Upper lobe of left lung (tissue), 6 donors: Measurements from ENCODE around the gene SLC9A8. TPM values are rescaled to one million over a fixed set of nuclear protein-coding genes. Genes with fewer than 3 reads are reported as not detected.
A peak's percentile ranks its signal among the peaks of the same experiment; 100 is the strongest.

Experiments used
- ATAC-seq, 2 donors: fragments of 200-7000 bp; cut with Tn5 transposase; one replicate each; pipeline ENCODE4 v1.9.1; 2022; ENCODE audit warnings: mild to moderate bottlenecking in 2 of 2, moderate library complexity in 2 of 2; ENCODE audit not compliant: low FRiP score in 2 of 2
- DNase-seq, 2 donors: peaks; one replicate each; pipeline ENCODE4 v3.0.0-alpha.2; 2019 to 2020
- H3K27ac ChIP-seq, 4 donors: fragments of 200-600 bp; sonication (generic); one replicate each; pipeline ENCODE4 v1.5.1; 2016 to 2019
- H3K27me3 ChIP-seq, 4 donors: fragments of 200-600 bp; sonication (generic); one replicate each; pipeline ENCODE4 v1.5.1; 2017 to 2019
- H3K36me3 ChIP-seq, 4 donors: fragments of 200-600 bp; sonication (generic); one replicate each; pipeline ENCODE4 v1.5.1; 2016 to 2019
- H3K4me1 ChIP-seq, 4 donors: fragments of 200-600 bp; sonication (generic); one replicate each; pipeline ENCODE4 v1.5.1; 2018 to 2019
- H3K4me3 ChIP-seq, 4 donors: fragments of 200-600 bp; sonication (generic); one replicate each; pipeline ENCODE4 v1.5.1; 2017 to 2019; ENCODE audit warnings: mild to moderate bottlenecking in 2 of 4, moderate library complexity in 1 of 4
- H3K9me3 ChIP-seq, 4 donors: fragments of 200-600 bp; sonication (generic); one replicate each; pipeline ENCODE4 v1.5.1; 2018 to 2019
- EP300 ChIP-seq, 4 donors: sonication (generic); formaldehyde crosslinking; IDR thresholded peaks; one replicate each; pipeline ENCODE4 v1.5.1; 2017; ENCODE audit warnings: antibody characterized with exemption in 4 of 4, control low read depth in 2 of 4
- POLR2A ChIP-seq, 4 donors: fragments of 450-650 bp; IDR thresholded peaks; one replicate each; pipeline ENCODE4 v1.5.1; 2016 to 2017; ENCODE audit warnings: antibody characterized with exemption in 4 of 4, mild to moderate bottlenecking in 2 of 4
- POLR2AphosphoS5 ChIP-seq, 2 donors: sonication (generic); formaldehyde crosslinking; IDR thresholded peaks; one replicate each; pipeline ENCODE4 v1.5.1; 2017; ENCODE audit warnings: antibody characterized with exemption in 2 of 2
- WGBS, 2 donors: methylation state at CpG; one replicate each; pipeline ENCODE4 v1.1.5; 2017 to 2018; 5-methylcytosine and 5-hydroxymethylcytosine counted together
- total RNA-seq, 6 donors: library from RNA; depleted of rRNA in 4 of 6; stranded (reverse); fragments of >200 nt in 4 of 6; gene quantifications; one replicate each; pipeline versions ENCODE4 v1.1.0 to v1.2.1, GENCODE V29; 2016 to 2021
- TF ChIP-seq, protein P1 (sequence below), 6 experiments: fragments of 450-650 bp in 4 of 6; fragments of 200-600 bp in 2 of 6; sonication (generic) in 2 of 6; IDR thresholded peaks; one replicate each; pipeline ENCODE4 v1.5.1; 2016 to 2019; ENCODE audit warnings: antibody characterized with exemption in 6 of 6
- donor health status: DM: no; HTN: no; CAD: no; lungs with moderate emphysema.
- donor health status: DM: no; HTN: yes; CAD: no; lungs with severe emphysema.

The SLC9A8 gene
- total RNA-seq, 6 donors from 2014 or later = 13.2 to 19.6 (median 17.2) TPM

GRCh38 chr20:49883246-49883802 lies 70.7 kb downstream of the SLC9A8 start:
- ATAC-seq = no peak
- Histone ChIP-seq H3K9me3 (no peaks in the 10 kb centered on the region), H3K36me3 (peaks cover 7 to 92% (median 66%) of the 10 kb centered on the region in 4 donors), H3K27ac (no peak overlapping the region), H3K4me1 (peaks cover 11 to 20% (median 13%) of the 10 kb centered on the region in 4 donors), H3K27me3 (no peaks in the 10 kb centered on the region), H3K4me3 (no peak overlapping the region)
- WGBS, 2 donors = 86 to 98% methylated on average over 3 to 10 of the region's 10 CpGs
- TF ChIP-seq POLR2AphosphoS5 (IDR thresholded peaks at IDR 0.05) (no peak), POLR2A (IDR thresholded peaks at IDR 0.05) (no peak)
- DNase-seq = peak in 1 of 2 donors; percentile 29

DNA sequence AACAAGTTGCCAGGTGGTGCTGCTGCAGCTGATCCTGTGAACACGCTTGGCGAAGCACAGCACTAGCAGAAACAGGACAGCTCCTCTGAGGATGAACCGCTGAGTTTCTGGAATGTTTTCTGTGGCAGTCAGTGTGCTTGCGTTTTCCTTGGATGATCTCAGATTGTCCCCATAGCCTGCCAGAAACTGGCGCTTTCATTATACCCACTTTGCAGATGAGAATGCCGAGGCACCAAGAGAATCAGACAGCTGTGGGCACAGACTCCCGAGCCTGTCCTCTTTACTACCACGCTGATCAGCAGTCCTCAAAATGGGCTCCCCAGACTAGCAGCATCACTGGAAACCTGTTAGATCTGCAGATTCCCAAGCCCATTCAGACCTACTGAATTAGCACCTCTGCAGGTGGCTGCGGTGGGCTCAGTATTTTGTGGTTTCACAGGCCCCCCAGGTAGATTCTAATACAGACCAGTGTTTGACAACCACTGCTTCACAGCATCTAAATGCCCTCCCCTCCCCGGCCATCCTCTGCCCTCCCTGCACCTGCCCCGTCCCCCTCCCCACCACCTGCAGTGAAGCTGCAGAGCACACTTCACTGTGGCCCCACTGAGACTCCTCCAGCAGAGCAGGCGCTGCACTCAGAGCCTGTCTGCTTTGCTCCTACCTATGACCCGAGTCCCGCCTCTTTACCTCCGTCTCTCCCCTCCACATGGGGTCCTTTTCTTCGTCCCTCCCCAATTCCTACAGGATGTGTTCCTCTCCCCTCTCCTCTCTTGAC lies 73.1 kb downstream of the SLC9A8 start:
- no peaks in the 10 kb centered on the region for H3K27me3 ChIP-seq
- H3K27ac ChIP-seq = peak overlapping the region in 1 of 4 donors; percentile 39
- peaks cover 7 to 75% (median 55%) of the 10 kb centered on the region in 4 donors for H3K36me3 ChIP-seq
- DNase-seq (no peak), ATAC-seq (no peak)
- H3K4me3 ChIP-seq = no peak overlapping the region
- no peaks in the 10 kb centered on the region for H3K9me3 ChIP-seq
- WGBS, 2 donors = 93 to 96% methylated on average over 11 to 16 of the region's 16 CpGs
- peaks cover 35 to 43% (median 37%) of the 10 kb centered on the region in 4 donors for H3K4me1 ChIP-seq
- TF ChIP-seq POLR2A (IDR thresholded peaks at IDR 0.05) (no peak), POLR2AphosphoS5 (IDR thresholded peaks at IDR 0.05) (no peak)
- TF ChIP-seq, protein P1, sequence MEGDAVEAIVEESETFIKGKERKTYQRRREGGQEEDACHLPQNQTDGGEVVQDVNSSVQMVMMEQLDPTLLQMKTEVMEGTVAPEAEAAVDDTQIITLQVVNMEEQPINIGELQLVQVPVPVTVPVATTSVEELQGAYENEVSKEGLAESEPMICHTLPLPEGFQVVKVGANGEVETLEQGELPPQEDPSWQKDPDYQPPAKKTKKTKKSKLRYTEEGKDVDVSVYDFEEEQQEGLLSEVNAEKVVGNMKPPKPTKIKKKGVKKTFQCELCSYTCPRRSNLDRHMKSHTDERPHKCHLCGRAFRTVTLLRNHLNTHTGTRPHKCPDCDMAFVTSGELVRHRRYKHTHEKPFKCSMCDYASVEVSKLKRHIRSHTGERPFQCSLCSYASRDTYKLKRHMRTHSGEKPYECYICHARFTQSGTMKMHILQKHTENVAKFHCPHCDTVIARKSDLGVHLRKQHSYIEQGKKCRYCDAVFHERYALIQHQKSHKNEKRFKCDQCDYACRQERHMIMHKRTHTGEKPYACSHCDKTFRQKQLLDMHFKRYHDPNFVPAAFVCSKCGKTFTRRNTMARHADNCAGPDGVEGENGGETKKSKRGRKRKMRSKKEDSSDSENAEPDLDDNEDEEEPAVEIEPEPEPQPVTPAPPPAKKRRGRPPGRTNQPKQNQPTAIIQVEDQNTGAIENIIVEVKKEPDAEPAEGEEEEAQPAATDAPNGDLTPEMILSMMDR (IDR thresholded peaks at IDR 0.05) = no peak

- ATAC-seq (no peak), DNase-seq (peak in 1 of 2 donors; percentile 62)
- no peaks in the 10 kb centered on the region for H3K27me3 ChIP-seq
- H3K36me3 ChIP-seq = peaks cover 3 to 66% (median 49%) of the 10 kb centered on the region in 4 donors
- peak overlapping the region; percentile 6 to 72 (median 34) for H3K27ac ChIP-seq
- 64 to 89% methylated on average over 13 to 30 of the region's 30 CpGs for WGBS, 2 donors
- TF ChIP-seq POLR2AphosphoS5 (IDR thresholded peaks at IDR 0.05) = no peak
- TF ChIP-seq, protein P1 (IDR thresholded peaks at IDR 0.05) = no peak
- no peak for TF ChIP-seq EP300 (IDR thresholded peaks at IDR 0.05)
- no peak for TF ChIP-seq POLR2A (IDR thresholded peaks at IDR 0.05)
- peaks cover 44 to 52% (median 45%) of the 10 kb centered on the region in 4 donors for H3K4me1 ChIP-seq
- no peaks in the 10 kb centered on the region for H3K9me3 ChIP-seq
- no peak overlapping the region for H3K4me3 ChIP-seq
Observed at GRCh38 chr20:49886571-49887213, 74.1 kb downstream of the SLC9A8 start.

DNA sequence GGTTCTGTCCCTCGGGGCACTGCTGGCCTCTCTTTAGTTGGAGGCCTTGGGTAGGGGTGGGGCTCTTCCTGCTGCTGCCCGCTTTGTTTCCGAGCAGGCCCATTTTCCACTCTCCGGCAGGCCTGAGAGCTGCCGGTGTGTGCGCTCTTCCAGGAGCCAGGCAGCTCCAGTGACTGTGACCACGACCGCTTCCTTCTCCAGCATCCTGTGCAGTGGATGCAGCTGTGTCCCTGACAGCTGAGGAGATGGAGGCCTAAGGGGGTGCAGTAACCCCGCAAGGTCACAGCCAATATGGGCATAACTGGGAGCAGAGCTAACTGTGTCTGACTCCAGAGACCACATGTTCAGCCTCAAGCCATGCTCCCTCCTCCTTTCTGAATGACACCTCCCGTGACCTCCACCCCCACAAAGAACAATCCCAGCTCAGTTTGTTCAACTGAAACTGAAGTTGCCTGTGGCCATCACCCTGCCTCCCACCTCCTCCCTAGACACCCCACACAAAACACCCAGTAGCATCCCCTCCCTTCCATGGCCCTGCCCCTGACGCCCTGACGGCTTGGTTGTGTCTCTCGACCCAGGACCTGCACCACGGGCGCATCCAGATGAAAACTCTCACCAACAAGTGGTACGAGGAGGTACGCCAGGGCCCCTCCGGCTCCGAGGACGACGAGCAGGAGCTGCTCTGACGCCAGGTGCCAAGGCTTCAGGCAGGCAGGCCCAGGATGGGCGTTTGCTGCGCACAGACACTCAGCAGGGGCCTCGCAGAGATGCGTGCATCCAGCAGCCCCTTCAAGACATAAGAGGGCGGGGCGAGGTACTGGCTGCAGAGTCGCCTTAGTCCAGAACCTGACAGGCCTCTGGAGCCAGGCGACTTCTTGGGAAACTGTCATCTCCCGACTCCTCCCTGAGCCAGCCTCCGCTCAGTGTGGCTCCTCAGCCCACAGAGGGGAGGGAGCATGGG lies 74.9 kb downstream of the SLC9A8 start:
- H3K4me1 ChIP-seq = peaks cover 47 to 58% (median 50%) of the 10 kb centered on the region in 4 donors

More for the DNA sequence above, 74.9 kb downstream of the SLC9A8 start:
- peak overlapping the region; percentile 6 to 72 (median 51) for H3K27ac ChIP-seq
- TF ChIP-seq, protein P1 (IDR thresholded peaks at IDR 0.05) = no peak
- no peaks in the 10 kb centered on the region for H3K27me3 ChIP-seq
- peaks cover 3 to 58% (median 42%) of the 10 kb centered on the region in 4 donors for H3K36me3 ChIP-seq
- ATAC-seq = peak in 1 of 2 donors; percentile 26
- 87 to 96% methylated on average over 20 to 30 of the region's 32 CpGs for WGBS, 2 donors
- DNase-seq = peak in 1 of 2 donors; percentile 70
- no peak overlapping the region for H3K4me3 ChIP-seq
- no peaks in the 10 kb centered on the region for H3K9me3 ChIP-seq
